GM18519 (cell line): Measurements from ENCODE around the gene CIDEA.

ENCODE experiments used
- ATAC-seq: cut with Tn5 transposase; IDR thresholded peaks from one replicate; pipeline ENCODE4 v1.9.1; 2021; ENCODE audit warnings: mild to moderate bottlenecking, moderate library complexity; ENCODE audit not compliant: unreplicated experiment, low FRiP score

CIDEA gene

GRCh38 chr18:12315911-12316310 is 61.8 kb downstream of the CIDEA start:
- ATAC-seq = no peak

GRCh38 chr18:12317664-12318333 is 63.6 kb downstream of the CIDEA start:
- no peak for ATAC-seq

GRCh38 chr18:12318334-12318697 is 64.2 kb downstream of the CIDEA start:
- no peak for ATAC-seq

- no peak for ATAC-seq
Observed at GRCh38 chr18:12318857-12319256, 64.7 kb downstream of the CIDEA start.

GRCh38 chr18:12321333-12321732 is 67.2 kb downstream of the CIDEA start:
- ATAC-seq = no peak

GRCh38 chr18:12324991-12325725 is 71.0 kb downstream of the CIDEA start:
- no peak for ATAC-seq

- no peak for ATAC-seq
Observed at GRCh38 chr18:12325726-12326245, 71.6 kb downstream of the CIDEA start.

GRCh38 chr18:12326711-12327460 is 72.7 kb downstream of the CIDEA start:
- no peak for ATAC-seq
